Epithelial cell of esophagus (primary cell): ENCODE results near the gene AMPD1.

Experiments used
- DNase-seq: peaks from one replicate; pipeline ENCODE4 v3.0.0; 2010; ENCODE audit warnings: low read depth
- H3K4me3 ChIP-seq: 2 replicates; pipeline ENCODE4 v1.5.1; 2011; ENCODE audit warnings: mild to moderate bottlenecking, low read length, control low read depth
- CTCF ChIP-seq: IDR thresholded peaks from 2 replicates; pipeline ENCODE4 v1.5.1; 2011; ENCODE audit warnings: low read depth, mild to moderate bottlenecking, low read length, control low read depth, inconsistent platforms; ENCODE audit not compliant: insufficient read depth; ENCODE audit errors: missing control alignments

AMPD1 gene

GRCh38 chr1:114651893-114652292 is 43.5 kb downstream of the AMPD1 start:
- H3K4me3 ChIP-seq: no peak overlapping the region
- DNase-seq: no peak
- TF ChIP-seq CTCF: no peak

DNA sequence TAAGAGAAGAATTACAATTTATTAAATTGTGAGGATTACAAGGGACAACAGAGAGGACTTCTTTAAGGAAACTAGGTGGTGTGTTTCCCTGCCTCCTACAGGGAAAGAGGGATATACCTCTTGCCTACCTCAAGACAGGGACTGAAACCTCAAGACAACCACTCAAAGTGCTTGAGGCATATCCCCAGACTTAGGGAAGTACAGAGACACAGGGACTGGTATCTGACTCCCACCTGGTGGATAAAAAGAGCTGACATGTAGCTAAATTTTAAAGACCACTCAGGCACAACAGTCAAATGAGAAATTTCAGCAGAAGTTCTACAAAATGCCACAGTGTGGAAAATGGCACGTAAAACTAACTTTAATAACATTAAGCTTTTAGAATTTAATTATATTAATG is 46.8 kb downstream of the AMPD1 start:
- DNase-seq: no peak
- H3K4me3 ChIP-seq: no peak overlapping the region
- TF ChIP-seq CTCF: peak; percentile 5

GRCh38 chr1:114641377-114641776 is 54.0 kb downstream of the AMPD1 start:
- DNase-seq: peak; percentile 29
- TF ChIP-seq CTCF: no peak
- no peak overlapping the region for H3K4me3 ChIP-seq

GRCh38 chr1:114638910-114639309 is 56.4 kb downstream of the AMPD1 start:
- TF ChIP-seq CTCF: no peak

GRCh38 chr1:114632427-114632826 is 62.9 kb downstream of the AMPD1 start:
- DNase-seq: no peak
- no peak overlapping the region for H3K4me3 ChIP-seq
- TF ChIP-seq CTCF: no peak

More at GRCh38 chr1:114638910-114639309, 56.4 kb downstream of the AMPD1 start:
- DNase-seq: no peak
- H3K4me3 ChIP-seq: no peak overlapping the region

GRCh38 chr1:114627107-114627506 is 68.2 kb downstream of the AMPD1 start:
- no peak overlapping the region for H3K4me3 ChIP-seq
- DNase-seq: no peak
- no peak for TF ChIP-seq CTCF

GRCh38 chr1:114623364-114623763 is 72.0 kb downstream of the AMPD1 start:
- TF ChIP-seq CTCF: no peak
- DNase-seq: no peak
- no peak overlapping the region for H3K4me3 ChIP-seq
